HG02840 (cell line): ENCODE results near the gene PPA2.
"Not testable (repeated sequence)": the region's sequence is repeated elsewhere in the genome, so short reads cannot be mapped to it uniquely, and the experiment has no call there.

Experiments used
- ATAC-seq: cut with Tn5 transposase; IDR thresholded peaks from one replicate; pipeline ENCODE4 v1.9.1; 2021; ENCODE audit warnings: mild to moderate bottlenecking, moderate library complexity, moderate number of reproducible peaks; ENCODE audit not compliant: unreplicated experiment, low FRiP score

PPA2 gene

DNA sequence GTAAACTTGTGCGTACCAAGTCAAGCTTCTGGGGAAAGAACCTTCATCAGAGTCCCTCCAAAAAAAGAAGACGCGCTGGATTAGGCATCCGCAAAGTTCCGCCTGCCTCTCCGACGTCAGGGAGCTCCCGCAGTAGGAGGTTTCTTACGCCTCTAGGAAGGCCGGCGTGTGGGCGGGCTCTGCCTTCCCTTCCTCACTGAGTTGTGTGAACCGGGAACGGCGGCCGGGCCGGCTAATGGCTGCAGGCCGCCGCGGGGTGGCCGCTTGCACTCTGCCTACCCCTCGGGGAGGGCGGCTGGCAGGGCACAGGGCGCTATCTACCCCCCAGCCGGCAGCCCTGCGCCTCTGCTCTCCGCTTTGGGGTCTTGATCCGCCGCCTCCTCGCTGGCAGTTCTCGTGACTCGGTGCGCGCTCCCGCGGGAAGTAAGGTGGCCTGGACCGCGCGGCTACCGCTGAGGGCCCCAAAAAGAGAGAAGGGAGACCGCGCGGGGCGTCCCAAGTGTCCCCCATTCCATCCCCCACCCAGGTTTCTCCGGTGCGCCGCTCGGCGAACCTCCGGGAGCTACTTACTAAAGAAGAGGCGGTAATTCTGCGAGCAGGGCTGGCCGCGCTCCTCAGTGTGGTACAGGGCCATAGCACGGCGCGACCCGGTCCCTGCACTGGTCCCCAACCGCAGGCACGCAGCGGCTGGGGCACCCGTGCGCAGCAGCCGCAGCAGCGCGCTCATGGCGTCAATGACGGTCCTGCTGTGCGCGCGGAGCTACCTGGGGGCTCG lies at the start of gene PPA2:
Gene PPA2, minus strand, starts transcription at position 739 of the 775 bp plus-strand sequence. Its CDS starts 12 bp downstream, at position 727.
- peak; percentile 85 for ATAC-seq

DNA sequence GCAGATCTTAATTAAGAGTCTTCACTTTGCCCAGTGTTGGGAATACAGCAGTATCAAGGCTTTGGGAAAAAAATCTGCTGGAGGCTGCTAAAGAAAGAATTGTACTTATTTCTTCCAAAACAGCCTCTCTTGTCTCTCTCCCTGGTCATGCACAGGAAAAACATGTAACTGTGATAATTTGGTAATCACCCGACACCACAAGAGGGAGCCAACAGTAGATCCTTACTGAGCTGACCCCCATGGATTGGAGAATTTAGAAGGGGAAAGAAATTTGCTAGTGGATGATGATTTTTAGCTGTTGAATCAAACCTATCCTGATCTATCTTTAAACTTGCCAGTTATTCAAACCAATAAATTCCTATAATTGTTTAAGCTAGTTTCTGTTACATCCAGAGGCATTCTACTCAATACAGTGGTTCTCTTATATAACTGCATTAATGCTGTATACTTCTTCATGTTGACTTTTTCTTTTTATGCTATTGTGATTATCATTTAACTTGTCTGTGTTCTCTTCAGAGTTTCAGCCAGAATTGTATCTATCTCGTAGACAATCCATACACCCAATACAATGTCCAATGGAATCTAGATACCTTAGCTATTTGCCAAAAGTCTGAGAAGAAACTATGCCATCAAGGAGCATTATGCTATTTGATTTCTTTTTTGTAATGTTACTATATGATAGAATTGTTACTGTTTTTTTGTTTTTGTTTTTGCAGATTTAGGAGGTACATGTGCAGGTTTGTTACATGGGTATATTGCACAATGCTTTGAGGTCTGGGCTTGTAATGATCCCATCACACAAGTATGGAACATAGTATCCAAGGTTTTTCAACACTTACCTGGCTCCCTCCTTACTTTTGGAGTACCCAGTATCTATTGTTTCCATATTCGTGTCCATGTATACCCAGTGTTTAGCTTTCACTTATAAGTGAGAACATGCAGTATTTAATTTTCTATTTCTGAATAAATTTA lies 47.2 kb upstream of the PPA2 start:
- ATAC-seq = peak; percentile 79

DNA sequence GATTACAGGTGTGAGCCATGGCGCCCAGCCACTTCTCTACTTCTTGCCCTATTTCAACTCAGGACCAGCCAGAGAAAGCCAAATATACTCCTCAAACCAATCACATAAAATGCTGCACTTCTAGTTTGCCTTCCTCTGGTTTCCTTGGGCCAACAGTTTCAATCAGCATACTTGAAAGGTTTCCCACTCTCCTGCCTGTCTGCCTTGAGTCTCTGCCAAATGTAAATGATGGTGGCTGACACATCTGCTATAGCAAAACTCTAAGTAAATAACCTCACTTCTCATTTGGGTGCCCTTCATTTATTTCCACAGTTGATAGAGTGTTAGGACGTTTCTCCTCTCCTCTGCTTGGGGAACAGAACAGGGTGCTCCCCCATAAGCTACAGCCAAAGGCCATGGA lies 36.4 kb upstream of the PPA2 start:
- ATAC-seq = no peak

DNA sequence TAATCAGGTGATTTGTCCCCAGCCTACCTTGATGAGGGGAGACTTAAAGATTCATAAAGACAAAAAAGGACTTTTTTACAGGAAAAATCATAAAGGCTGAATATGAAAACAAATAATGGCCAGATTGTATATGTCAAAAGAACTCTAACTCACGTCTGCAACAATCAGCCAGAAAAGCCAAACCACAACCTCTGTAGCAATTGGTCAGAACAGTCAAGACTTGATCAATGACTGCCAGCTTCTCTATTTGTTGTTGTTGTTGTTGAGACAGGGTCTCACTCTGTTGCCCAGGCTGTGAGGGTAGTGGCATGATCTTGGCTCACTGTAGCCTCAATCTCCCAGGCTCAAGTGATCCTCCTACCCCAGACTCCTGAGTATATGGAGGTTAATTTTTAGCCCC lies 35.9 kb upstream of the PPA2 start:
- no peak for ATAC-seq

DNA sequence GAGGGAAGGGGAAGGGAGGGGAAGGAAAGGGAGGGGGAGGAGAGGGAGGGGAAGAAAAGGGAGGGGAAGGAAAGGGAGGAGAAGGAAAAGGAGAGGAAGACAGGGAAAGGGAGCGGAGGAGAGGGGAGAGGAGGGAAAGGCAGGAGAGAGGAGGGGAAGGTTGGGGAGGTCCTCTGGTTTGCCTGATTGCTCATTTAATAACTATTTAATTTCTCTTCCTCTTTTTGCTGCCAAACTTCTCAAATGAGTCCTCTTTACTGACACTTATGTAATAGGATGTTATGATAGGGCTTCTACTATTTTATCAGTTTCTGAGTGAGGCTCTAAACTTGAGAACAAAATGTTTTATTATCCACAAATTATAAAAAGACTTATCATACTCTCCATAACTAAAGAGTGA lies 35.4 kb upstream of the PPA2 start:
- ATAC-seq = peak; percentile 93

DNA sequence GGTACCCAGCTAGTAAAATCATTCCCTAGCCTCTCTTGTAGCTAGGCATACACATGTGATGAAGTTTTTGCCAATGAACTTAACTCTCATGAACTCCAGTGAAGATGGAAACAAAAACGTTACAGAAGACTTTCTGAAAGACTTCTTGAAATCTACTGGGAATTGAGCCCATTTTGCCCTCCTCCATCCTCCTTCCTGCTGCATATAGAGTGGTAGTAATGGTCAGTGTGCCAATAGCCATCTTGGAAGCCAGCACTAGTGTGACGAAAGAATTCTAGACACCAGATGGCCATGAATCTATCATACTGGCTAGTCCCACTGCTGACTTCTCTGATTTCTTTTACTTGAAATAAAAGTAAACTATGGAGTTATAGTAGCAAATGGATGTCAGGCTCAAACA lies 30.9 kb upstream of the PPA2 start:
- no peak for ATAC-seq

DNA sequence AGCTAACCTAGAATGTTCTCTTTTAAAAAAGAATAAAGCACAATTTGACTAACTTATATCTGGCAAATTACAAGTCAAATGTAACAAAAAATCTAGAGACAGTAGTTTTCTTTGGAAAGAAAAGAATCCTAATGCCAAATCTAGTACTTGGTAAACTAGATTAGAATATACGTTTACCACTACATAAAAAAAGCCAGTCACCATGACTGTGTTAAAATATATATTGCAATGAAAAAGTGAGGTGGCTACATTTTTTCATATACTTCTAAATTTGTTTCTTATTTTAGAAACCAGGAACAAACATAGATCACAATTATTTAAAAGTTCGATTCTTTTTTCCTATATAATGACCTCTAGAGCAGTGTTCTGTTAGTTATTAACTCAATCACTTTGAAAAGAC lies 29.6 kb upstream of the PPA2 start:
- ATAC-seq = no peak

DNA sequence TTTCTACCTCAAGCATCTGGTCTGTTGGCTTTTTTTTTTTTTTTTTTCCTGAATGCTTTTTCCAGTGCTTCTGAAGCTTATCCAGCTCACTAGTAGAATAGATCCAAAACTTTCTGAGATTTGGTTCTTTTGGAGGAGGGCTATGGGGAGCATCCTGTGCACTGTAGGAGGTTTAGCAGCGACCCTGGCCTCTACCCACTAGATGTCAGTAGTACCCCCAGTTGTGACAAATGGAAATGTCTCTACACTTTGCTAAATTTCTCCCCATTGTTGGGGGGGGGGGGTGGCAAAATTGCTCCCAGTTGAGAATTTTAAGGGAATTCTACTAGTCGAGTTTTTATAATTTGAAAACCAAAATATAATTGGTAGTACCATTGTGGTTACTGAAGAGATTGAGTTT lies 23.0 kb upstream of the PPA2 start:
- no peak for ATAC-seq

DNA sequence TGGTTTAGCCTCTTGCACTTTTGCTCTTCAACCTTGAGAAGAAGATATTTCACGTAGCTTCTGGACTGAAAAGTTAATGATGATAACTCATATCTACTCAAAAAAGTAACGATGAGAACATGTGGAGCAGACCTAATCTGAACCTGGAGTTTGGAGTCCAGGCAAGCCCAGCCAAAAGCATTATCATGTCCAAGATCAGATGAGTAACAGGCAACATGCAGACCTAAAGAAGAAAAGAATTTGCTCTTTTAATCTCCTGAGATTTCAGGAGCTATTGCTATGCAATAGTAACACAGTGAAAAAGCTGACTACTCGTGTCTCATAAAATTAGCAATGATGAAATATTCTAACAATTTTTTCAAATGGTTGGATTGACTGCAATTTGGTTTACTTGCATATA lies 21.8 kb upstream of the PPA2 start:
- no peak for ATAC-seq

DNA sequence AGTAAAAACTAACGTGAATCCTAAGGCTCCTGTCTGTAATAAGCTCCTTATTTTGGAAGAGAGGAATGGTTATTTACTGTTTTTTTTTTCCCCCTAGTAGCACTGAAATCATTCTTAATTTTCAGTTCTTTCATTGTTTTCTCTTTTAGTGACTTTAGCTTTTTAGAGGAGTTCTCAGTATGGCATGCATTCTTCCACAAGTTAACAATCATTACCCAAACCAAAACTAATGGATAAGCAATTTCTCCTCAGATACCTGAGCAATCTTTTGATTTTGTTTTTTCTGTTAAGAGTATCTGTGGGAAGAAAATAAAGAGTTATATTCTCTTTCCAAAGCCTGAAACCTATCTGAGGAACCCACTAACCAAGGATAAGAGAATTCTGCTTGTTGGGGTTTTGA lies 16.7 kb upstream of the PPA2 start:
- no peak for ATAC-seq

DNA sequence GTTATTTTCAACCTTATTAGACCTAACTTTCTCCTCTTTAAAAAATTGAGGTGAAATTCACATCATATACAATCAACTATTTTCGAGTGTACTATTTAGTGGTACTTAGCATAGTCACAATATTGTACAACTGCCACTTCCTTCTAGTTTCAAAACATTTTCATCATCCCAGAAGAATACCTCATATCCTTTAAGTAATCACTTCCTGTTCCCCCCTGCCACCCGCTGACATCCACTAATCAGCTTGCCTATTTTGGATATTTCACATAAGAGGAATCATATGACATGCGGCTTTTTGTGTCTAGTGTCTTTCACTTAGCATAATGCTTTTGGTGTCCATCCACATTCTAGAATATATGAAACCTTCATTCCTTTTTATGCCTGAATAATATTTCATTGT lies 10.0 kb upstream of the PPA2 start:
- no peak for ATAC-seq

DNA sequence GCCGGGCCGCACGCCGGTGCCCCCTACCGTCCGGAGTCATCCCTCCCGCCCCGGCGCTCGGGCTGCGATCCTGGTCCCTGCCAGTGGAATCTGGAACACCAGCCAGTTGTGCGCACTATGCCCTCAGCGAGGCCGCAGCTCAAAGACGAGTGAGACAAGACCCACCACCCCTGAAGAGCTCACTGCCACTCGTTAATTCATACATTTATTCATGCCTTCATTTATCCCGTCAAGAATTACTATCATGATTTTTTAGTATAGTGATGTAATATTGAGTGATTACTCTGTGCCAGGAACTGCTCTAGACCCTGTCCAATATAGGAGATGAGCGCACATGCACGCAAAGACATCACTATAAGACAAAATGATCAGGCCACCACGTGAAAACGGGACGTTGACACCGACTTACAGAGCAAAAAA lies 247 bp upstream of the PPA2 start:
- ATAC-seq = peak; percentile 1

DNA sequence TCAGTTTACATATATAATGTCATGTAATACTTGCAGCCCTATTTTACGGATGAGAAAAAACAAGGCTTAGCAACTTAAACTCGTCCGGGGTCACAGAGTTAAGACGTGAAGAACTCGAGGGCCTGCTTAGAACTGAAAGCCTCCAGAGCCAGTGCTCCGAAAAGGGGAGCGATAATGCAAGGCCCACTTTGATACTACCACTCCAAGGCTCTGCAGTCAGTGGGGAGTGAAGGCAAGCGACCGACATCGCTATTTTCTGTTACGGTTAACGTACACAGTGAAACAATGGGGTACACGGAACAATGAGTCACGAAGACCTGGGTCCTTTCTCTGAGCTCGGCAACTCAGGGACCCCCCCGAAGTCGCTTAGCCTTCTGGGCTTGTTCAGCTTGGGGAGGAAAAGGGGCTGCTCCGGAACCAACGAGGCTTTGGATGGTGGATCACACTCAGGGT lies 965 bp downstream of the PPA2 start:
- no peak for ATAC-seq

DNA sequence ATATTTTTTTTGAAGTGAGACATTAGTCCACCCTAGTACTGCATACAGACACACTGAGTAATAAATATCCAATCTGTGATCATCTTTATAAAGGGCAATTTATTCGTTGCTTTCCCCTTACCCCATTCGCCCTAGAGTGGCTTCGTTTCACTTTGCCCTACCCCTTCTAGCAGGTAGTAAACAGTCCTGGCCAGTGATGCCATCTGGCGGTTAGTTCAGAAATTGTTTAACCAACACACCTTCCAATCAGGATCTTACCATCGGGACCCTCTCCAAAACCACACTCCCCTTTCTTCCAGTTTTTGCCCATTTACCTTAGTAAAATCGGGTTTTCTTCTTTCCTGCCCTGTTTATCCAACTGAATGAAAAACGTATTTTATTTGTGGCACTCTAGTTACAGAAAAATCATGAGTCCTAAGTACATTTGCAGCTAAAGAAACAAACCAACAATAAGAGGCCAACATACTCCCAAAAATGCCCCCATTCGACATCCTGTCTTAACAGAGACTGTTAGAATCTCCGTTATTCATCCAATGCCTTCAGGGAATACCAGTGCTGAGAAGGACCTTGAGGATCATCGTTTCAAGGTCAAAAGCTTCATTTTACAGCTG lies 2.2 kb downstream of the PPA2 start:
- peak; percentile 47 for ATAC-seq

DNA sequence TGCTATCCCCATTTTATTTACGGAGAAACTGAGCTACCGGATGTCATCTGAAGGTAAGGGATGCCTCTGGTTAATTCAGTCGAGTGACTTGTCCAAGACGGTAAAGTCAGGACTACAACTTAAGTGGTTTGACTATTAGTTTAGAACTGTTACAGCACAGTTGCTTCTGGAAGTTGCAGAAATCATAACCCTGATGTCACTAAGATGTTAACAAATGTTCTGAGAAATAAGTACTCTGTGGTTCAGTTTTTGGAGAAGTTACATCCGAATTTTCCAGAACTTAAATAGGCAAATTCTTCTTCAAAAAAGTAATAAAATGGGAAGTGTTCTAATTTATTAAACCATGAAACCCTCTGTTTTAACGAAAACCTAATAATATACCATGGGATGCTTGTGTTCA lies 3.1 kb downstream of the PPA2 start:
- no peak for ATAC-seq

DNA sequence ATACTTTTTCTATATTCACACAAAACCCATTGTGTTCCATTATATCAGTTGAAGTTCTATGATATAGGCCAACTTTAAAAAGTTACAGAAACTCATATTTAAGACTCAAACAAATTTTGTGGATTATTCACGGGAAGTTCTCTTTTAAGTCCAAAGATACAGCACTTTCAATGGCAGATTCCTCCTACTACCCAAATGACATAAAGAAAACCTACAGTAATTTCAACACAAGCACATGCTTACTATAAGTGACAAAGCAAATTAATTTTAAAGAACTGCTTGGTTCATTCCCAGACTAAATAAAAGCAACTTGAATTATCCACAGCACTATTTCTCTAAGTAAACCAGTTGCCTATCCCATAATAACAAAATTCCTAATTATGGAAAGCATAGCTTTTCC lies 4.1 kb downstream of the PPA2 start:
- ATAC-seq = no peak

DNA sequence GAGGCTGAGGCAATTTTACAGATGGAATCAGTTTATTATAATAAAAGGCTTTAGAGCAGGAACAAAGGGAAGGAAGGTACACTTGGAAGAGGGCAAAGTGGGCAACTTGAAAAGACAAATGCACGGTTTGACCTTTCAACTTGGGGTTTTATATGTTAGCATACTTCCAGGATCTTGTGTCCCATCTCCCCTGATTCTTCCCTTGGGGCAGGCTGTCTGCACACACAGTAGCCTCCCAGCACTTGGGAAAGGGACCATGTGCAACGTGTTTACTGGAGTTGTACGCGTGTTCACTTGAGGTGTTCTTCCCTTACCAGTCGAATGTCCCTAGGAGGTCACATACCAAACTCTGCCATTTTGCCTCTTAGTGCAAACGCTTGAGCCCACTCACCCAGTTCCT lies 7.3 kb downstream of the PPA2 start:
- no peak for ATAC-seq

DNA sequence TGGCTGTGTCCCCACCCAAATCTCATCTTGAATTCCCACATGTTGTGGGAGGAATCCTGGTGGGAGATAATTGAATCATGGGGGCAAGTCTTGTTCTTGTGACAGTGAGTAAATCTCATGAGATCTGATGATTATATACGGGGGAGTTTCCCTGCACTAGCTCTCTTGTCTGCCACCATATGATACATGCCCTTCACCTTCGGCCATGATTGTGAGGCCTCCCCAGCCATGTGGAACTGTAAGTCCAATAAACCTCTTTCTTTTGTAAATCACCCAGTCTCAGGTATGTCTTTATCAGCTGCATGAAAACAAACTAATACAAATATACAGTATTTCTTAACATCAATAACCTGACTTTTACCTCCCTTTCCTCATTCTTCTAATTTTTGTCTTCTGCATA lies 9.3 kb downstream of the PPA2 start:
- ATAC-seq = not testable (repeated sequence)

DNA sequence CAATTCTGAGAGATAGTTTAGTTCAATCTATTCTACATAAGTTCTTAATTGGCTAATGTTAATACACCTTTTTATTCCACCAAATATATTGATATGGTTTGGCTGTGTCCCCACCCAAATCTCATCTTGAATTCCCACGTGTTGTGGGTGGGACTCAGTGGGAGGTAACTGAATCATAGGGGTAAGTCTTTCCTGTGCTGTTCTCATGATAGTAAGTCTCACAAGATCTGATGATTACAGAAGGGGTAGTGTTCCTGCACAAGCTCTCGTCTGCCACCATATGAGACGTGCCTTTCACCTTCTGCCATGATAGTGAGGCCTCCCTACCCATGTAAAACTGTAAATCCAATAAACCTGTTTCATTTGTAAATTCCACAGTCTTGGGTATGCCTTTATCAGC lies 11.3 kb downstream of the PPA2 start:
- ATAC-seq = no peak

DNA sequence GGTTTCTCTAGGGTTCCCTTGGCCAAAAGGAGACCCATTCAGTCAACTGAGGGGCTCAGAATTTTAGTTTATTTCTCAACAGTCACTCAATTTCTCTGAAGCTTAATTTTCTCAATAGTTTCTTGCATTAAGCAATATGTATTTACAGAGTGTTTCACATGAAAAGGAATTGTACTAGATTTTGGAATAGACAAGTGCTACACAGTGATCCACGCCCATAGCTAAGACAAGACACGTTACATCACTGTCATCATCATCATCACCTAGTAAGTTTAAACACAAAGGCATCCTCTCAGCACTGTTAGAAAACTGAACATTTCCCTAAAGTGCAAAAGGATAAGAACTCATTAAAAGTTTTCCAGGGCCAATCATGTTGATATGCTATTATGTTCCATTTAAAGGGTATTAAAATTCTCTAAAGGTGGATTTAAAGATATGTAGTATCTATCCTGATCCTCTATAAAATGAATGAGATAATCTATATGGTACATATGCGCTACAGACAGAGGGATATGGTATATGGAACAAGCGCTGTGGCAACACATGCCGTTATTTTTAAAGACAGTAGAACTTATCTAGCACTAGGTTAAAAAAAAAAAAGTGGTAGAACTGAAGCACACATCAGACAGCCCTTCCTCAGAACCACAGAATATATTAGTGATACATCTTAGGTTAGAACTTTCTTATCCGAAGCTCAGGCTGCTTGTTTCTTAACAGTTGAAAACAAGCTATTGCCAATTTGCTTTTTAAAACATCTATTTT lies 12.1 kb downstream of the PPA2 start:
- ATAC-seq = no peak
